ENCODE results near the gene AP3B1.

Gene AP3B1

GRCh38 chr5:77993141-77993854, 301.2 kb downstream of the AP3B1 start:
- TF ChIP-seq CTCF (IDR thresholded peaks at IDR 0.05; ENCODE audit: low read depth, low read length, missing control alignments): no peak
- no peak overlapping the region for H3K4me3 ChIP-seq (ENCODE audit: low read depth, low read length)
- no peak for DNase-seq (ENCODE audit: low read depth)
- in situ Hi-C loops (cut with HindIII; ENCODE audit: low sequenced_read_pairs): no loop called here

- DNase-seq (ENCODE audit: low read depth): no peak
- TF ChIP-seq CTCF (IDR thresholded peaks at IDR 0.05; ENCODE audit: low read depth, low read length, missing control alignments): no peak
- H3K4me3 ChIP-seq (ENCODE audit: low read depth, low read length): no peak overlapping the region
- in situ Hi-C loops (cut with HindIII; ENCODE audit: low sequenced_read_pairs): no loop called here
Measured at GRCh38 chr5:77991084-77991483, 303.4 kb downstream of the AP3B1 start.

- in situ Hi-C loops (cut with HindIII; ENCODE audit: low sequenced_read_pairs): no loop called here
- no peak for DNase-seq (ENCODE audit: low read depth)
- TF ChIP-seq CTCF (IDR thresholded peaks at IDR 0.05; ENCODE audit: low read depth, low read length, missing control alignments): no peak
- no peak overlapping the region for H3K4me3 ChIP-seq (ENCODE audit: low read depth, low read length)
Measured at GRCh38 chr5:77990020-77990419, 304.5 kb downstream of the AP3B1 start.

GRCh38 chr5:77987988-77988387, 306.5 kb downstream of the AP3B1 start:
- no peak for DNase-seq (ENCODE audit: low read depth)
- in situ Hi-C loops (cut with HindIII; ENCODE audit: low sequenced_read_pairs): no loop called here
- TF ChIP-seq CTCF (IDR thresholded peaks at IDR 0.05; ENCODE audit: low read depth, low read length, missing control alignments): no peak
- H3K4me3 ChIP-seq (ENCODE audit: low read depth, low read length): no peak overlapping the region

GRCh38 chr5:77987331-77987730, 307.2 kb downstream of the AP3B1 start:
- no peak for TF ChIP-seq CTCF (IDR thresholded peaks at IDR 0.05; ENCODE audit: low read depth, low read length, missing control alignments)
- in situ Hi-C loops (cut with HindIII; ENCODE audit: low sequenced_read_pairs): no loop called here
- H3K4me3 ChIP-seq (ENCODE audit: low read depth, low read length): no peak overlapping the region
- no peak for DNase-seq (ENCODE audit: low read depth)

GRCh38 chr5:77986261-77986660, 308.2 kb downstream of the AP3B1 start:
- TF ChIP-seq CTCF (IDR thresholded peaks at IDR 0.05; ENCODE audit: low read depth, low read length, missing control alignments): no peak
- in situ Hi-C loops (cut with HindIII; ENCODE audit: low sequenced_read_pairs): no loop called here

More at GRCh38 chr5:77986261-77986660, 308.2 kb downstream of the AP3B1 start:
- no peak for DNase-seq (ENCODE audit: low read depth)
- no peak overlapping the region for H3K4me3 ChIP-seq (ENCODE audit: low read depth, low read length)
